Peyer's patch (tissue), 4 donors: ENCODE measurements around the gene ASCC3. TPM values are rescaled to one million over a fixed set of nuclear protein-coding genes. Genes with fewer than 3 reads are reported as not detected.

ENCODE experiments used
- DNase-seq, 3 donors: peaks; one replicate each; pipeline ENCODE4 v3.0.0-alpha.2; 2017 to 2019
- H3K27ac ChIP-seq, 4 donors: fragments of 200-600 bp; sonication (generic); one replicate each; pipeline ENCODE4 v1.5.1; 2016 to 2019
- H3K27me3 ChIP-seq, 2 donors: fragments of 200-600 bp; sonication (generic); one replicate each; pipeline ENCODE4 v1.5.1; 2019
- H3K36me3 ChIP-seq, 3 donors: fragments of 200-600 bp; sonication (generic); one replicate each; pipeline ENCODE4 v1.5.1; 2016 to 2019
- H3K4me1 ChIP-seq, 4 donors: fragments of 200-600 bp; sonication (generic); one replicate each; pipeline ENCODE4 v1.5.1; 2016 to 2019
- H3K4me3 ChIP-seq, 4 donors: fragments of 200-600 bp; sonication (generic); 1 replicate in 3 of 4; 2 replicates in 1 of 4; pipeline ENCODE4 v1.5.1; 2016 to 2019; ENCODE audit warnings: mild to moderate bottlenecking in 1 of 4
- H3K9me3 ChIP-seq, 4 donors: fragments of 200-600 bp; sonication (generic); one replicate each; pipeline ENCODE4 v1.5.1; 2016 to 2019; ENCODE audit warnings: mild to moderate bottlenecking in 1 of 4
- CTCF ChIP-seq, 6 experiments: fragments of 450-650 bp in 4 of 6; fragments of 200-600 bp in 2 of 6; sonication (generic) in 1 of 6; IDR thresholded peaks; one replicate each; pipeline ENCODE4 v1.5.1; 2017 to 2019; ENCODE audit warnings: antibody characterized with exemption in 6 of 6, mild to moderate bottlenecking in 3 of 6, moderate library complexity in 1 of 6
- POLR2A ChIP-seq, 2 donors: fragments of 450-650 bp; IDR thresholded peaks; one replicate each; pipeline ENCODE4 v1.5.1; 2017; ENCODE audit warnings: antibody characterized with exemption in 2 of 2, mild to moderate bottlenecking in 2 of 2, moderate library complexity in 2 of 2
- total RNA-seq, 4 donors: library from RNA; depleted of rRNA; stranded (reverse); fragments of >200 nt; gene quantifications; one replicate each; pipeline ENCODE4 v1.1.0, GENCODE V29; 2016

Gene ASCC3
- total RNA-seq, 4 donors from 2014 or later: 21.1 to 69.3 (median 40.6) TPM

DNA sequence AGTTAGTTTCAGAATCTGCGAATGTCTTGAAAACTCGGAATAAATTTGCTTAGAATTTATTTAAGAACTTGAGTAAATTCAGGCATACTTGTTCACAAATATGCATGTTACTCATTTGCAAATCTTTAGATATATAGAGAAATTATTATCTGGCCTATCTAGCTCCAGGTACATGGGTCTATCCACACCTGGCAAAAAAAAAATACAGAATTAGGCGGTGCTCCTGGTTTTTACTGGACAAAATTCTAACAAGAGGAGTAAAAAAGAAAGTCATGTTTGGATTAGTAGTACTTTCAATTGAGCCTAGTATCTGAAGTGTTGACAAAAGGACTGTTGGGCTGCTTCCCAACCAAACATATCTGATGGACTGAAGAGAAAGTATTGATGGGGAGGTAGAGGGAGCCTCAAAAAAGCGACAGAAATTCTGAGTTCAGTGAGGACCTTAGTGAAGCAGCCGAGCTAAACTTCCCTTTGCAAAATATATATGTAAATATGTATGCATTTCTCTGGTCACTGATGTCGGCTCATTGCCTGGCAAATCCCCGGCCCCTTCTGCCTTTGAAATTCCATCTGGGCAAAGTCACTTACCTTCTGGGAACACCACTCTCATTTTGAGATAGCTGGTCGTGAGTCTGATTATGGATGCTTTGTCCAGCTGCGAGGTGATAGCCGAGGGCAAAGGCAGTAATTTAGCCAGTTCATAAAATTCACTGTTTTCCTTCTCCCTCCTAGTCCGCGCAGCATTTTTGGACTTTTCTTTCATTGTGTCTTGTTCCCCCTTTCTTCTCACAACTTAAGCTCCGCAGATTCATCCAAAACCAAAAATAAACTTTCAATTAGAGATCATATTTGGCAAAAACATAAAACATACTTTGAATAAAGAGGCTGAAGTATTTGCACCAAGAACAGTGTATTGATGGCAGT is 418.2 kb downstream of the ASCC3 start:
- DNase-seq: no peak
- Histone ChIP-seq H3K27ac (no peak overlapping the region), H3K4me1 (peaks cover 0 to 12% (median 0%) of the 10 kb centered on the region in 4 donors), H3K36me3 (no peaks in the 10 kb centered on the region), H3K4me3 (no peak overlapping the region), H3K9me3 (peaks cover 0 to 10% (median 0%) of the 10 kb centered on the region in 4 donors), H3K27me3 (peaks cover 0 to 76% of the 10 kb centered on the region in 2 donors)
- TF ChIP-seq POLR2A (IDR thresholded peaks at IDR 0.05) (no peak), CTCF (IDR thresholded peaks at IDR 0.05) (no peak)

DNA sequence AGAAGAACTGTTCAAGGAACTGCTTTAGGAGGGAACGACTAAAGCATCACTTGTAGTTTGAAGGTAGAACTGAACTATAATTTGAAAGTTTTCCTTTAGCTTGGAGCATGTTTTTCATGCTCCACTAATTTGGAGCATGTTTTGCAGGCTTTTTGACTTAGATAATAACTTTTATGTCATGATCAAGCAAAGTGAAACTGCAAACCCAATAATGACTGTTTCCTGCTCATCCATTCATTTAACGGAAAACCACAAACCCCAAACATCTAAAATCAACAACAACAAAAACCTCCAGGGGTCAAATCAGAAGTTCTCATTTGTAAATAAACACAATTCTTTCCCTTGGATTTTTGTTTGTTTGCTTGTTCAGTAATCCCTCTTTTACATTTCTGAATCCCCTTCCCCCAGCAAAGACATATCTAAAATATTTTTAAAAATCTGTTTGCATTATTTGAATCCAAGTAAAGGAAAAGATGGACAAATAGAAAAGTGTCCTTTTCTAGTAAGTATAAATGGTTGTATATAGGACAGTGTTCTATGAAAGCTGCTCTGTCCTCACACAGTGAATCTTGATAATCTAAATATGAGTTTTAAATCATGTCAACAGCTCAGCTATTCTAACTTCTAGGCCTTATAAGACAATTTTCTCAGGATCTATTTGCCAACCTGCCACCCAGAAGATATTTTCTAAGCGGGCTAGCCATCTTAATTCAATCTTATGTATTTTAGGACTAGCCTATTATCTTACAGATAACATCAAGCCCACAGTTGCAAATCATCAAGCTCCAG is 419.0 kb downstream of the ASCC3 start:
- Histone ChIP-seq H3K27ac (no peak overlapping the region), H3K4me3 (no peak overlapping the region)

GRCh38 chr6:100461278-100461916 is 419.7 kb downstream of the ASCC3 start:
- TF ChIP-seq CTCF (IDR thresholded peaks at IDR 0.05) (no peak), POLR2A (IDR thresholded peaks at IDR 0.05) (no peak)
- DNase-seq: no peak
- no peaks in the 10 kb centered on the region for H3K36me3 ChIP-seq
- H3K27ac ChIP-seq: no peak overlapping the region
- H3K9me3 ChIP-seq: peaks cover 0 to 10% (median 0%) of the 10 kb centered on the region in 4 donors
- H3K27me3 ChIP-seq: peaks cover 0 to 69% of the 10 kb centered on the region in 2 donors
- peaks cover 0 to 12% (median 0%) of the 10 kb centered on the region in 4 donors for H3K4me1 ChIP-seq
- H3K4me3 ChIP-seq: no peak overlapping the region

More for the DNA sequence above, 419.0 kb downstream of the ASCC3 start:
- H3K36me3 ChIP-seq: no peaks in the 10 kb centered on the region
- peaks cover 0 to 10% (median 0%) of the 10 kb centered on the region in 4 donors for H3K9me3 ChIP-seq
- H3K27me3 ChIP-seq: peaks cover 0 to 76% of the 10 kb centered on the region in 2 donors
- H3K4me1 ChIP-seq: peaks cover 0 to 12% (median 0%) of the 10 kb centered on the region in 4 donors
- TF ChIP-seq POLR2A (IDR thresholded peaks at IDR 0.05): no peak
- TF ChIP-seq CTCF (IDR thresholded peaks at IDR 0.05): no peak
- DNase-seq: no peak

GRCh38 chr6:100460650-100461204 is 420.4 kb downstream of the ASCC3 start:
- H3K27me3 ChIP-seq: peaks cover 0 to 68% of the 10 kb centered on the region in 2 donors
- no peak overlapping the region for H3K4me3 ChIP-seq
- TF ChIP-seq POLR2A (IDR thresholded peaks at IDR 0.05) (no peak), CTCF (IDR thresholded peaks at IDR 0.05) (no peak)
- peaks cover 0 to 19% (median 0%) of the 10 kb centered on the region in 4 donors for H3K4me1 ChIP-seq
- peaks cover 0 to 10% (median 0%) of the 10 kb centered on the region in 4 donors for H3K9me3 ChIP-seq
- no peaks in the 10 kb centered on the region for H3K36me3 ChIP-seq
- no peak for DNase-seq
- H3K27ac ChIP-seq: no peak overlapping the region
